Measurements from ENCODE around the gene FOSL2. TPM values are rescaled to one million over a fixed set of nuclear protein-coding genes. Genes with fewer than 3 reads are reported as not detected.

Gene FOSL2
- polyA plus RNA-seq, 1 donor: 24.8 TPM

GRCh38 chr2:28411956-28412609 lies 19.4 kb downstream of the FOSL2 start:
- DNase-seq: no peak

GRCh38 chr2:28412625-28413151 lies 20.0 kb downstream of the FOSL2 start:
- DNase-seq: no peak

- DNase-seq: no peak
Measured at GRCh38 chr2:28413152-28413898, 20.7 kb downstream of the FOSL2 start.

GRCh38 chr2:28413899-28414295 lies 21.2 kb downstream of the FOSL2 start:
- no peak for DNase-seq

GRCh38 chr2:28414583-28414982 lies 21.9 kb downstream of the FOSL2 start:
- DNase-seq: no peak

GRCh38 chr2:28415010-28415409 lies 22.4 kb downstream of the FOSL2 start:
- no peak for DNase-seq

GRCh38 chr2:28415715-28416114 lies 23.1 kb downstream of the FOSL2 start:
- no peak for DNase-seq

- no peak for DNase-seq
Measured at GRCh38 chr2:28419003-28419402, 26.3 kb downstream of the FOSL2 start.

GRCh38 chr2:28419443-28420270 lies 27.0 kb downstream of the FOSL2 start:
- DNase-seq: no peak

- DNase-seq: no peak
Measured at GRCh38 chr2:28420722-28421121, 28.1 kb downstream of the FOSL2 start.

GRCh38 chr2:28422908-28423741 lies 30.5 kb downstream of the FOSL2 start:
- DNase-seq: no peak

GRCh38 chr2:28423856-28424605 lies 31.4 kb downstream of the FOSL2 start:
- DNase-seq: no peak

GRCh38 chr2:28424799-28425463 lies 32.3 kb downstream of the FOSL2 start:
- no peak for DNase-seq

GRCh38 chr2:28425464-28425835 lies 32.8 kb downstream of the FOSL2 start:
- DNase-seq: no peak

GRCh38 chr2:28427741-28428415 lies 35.2 kb downstream of the FOSL2 start:
- DNase-seq: no peak

- DNase-seq: no peak
Measured at GRCh38 chr2:28428486-28428885, 35.8 kb downstream of the FOSL2 start.

GRCh38 chr2:28429636-28430376 lies 37.1 kb downstream of the FOSL2 start:
- DNase-seq: no peak

GRCh38 chr2:28430377-28430765 lies 37.7 kb downstream of the FOSL2 start:
- DNase-seq: no peak

GRCh38 chr2:28430788-28431418 lies 38.2 kb downstream of the FOSL2 start:
- no peak for DNase-seq
